GM12892 (cell line): ENCODE measurements around the gene SLIT3.

Source experiments
- DNase-seq: peaks from one replicate; pipeline ENCODE4 v3.0.0; 2011; ENCODE audit not compliant: insufficient read length
- FAIRE-seq: peaks from 2 replicates; lab custom pipeline; 2011; peaks lifted over from hg19 to GRCh38; lab: Jason Lieb, UNC
- POLR2A ChIP-seq: IDR thresholded peaks from 2 replicates; pipeline ENCODE4 v1.6.1; 2011; ENCODE audit warnings: low read depth, low read length, control low read depth
- POLR2AphosphoS5 ChIP-seq: IDR thresholded peaks from 2 replicates; pipeline ENCODE4 v1.6.1; 2011; ENCODE audit warnings: low read depth, low read length, control low read depth
- TAF1 ChIP-seq: IDR thresholded peaks from 2 replicates; pipeline ENCODE4 v1.6.1; 2011; ENCODE audit warnings: low read depth, mild to moderate bottlenecking, control low read depth, low read length, borderline replicate concordance

SLIT3 gene

GRCh38 chr5:169004551-169004950, 296.4 kb downstream of the SLIT3 start:
- DNase-seq (no peak), FAIRE-seq (no peak)
- TF ChIP-seq TAF1 (no peak), POLR2A (no peak), POLR2AphosphoS5 (no peak)

DNA sequence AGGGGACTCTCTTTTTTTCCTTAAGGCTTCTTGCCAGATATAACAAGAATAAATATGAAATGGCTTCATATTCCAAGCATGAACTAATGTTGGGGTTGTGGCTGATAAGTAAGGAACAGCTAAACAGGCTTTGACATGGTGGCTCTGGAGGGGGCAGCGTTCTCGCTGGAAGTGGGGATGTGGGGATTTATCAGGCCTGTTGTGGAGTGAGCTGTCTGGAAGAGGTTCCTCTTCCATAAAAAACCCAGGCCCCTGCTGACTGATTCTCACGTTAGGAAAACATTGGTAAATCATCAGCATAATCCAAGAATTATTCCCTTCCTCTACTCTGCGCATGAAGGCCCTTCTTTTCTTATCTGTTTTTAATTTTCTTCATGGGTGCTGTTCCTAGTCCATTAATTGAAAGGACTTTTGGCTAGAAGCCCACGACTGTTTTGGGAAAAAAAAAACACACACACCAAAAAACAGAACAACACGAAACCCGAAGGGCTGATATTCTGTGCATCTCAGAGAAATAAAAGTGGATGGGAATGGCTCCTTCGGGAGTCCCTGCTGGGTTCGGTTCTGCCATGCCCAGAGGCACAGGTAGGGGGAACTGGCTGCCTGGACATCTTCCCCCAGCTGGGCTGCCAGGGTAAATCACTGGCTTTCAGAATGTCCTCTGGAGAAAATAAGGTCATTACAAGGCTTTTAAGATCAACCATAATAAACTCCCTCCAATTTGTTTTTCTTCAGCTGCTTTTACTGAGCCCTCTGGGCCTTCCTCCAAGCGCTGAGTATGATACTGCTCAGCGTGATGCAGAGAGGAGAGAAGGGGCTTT, 297.0 kb downstream of the SLIT3 start:
- TF ChIP-seq TAF1 (no peak), POLR2A (no peak), POLR2AphosphoS5 (no peak)
- FAIRE-seq (no peak), DNase-seq (no peak)

DNA sequence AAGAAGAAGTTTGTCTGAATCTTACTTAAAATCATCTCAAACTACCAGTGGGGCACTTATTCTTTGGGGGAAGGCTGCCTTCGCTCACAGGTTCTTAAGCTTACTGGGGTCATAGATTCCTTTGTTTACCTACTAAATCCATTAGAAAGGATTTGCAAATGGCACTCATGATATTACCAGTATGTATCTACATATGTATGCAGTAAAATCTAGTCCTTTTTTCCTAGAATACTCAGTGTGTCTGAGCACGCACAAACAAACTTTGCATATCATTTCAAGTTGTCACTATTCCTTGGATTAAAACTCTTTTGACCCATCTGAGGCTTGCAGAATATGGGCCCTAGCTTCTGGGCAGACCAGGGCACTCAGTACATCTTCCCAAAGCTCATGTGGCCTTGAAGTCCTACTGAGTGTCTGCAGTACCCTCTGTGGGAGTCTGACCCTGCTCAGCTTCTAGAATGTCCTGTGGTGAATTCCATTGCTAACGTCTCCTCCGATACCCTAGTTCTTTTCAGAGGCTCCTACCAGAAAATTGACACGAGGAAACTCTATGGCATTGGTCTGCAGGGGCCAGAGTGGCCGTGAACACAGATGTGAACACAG, 297.9 kb downstream of the SLIT3 start:
- no peak for TF ChIP-seq POLR2AphosphoS5
- no peak for TF ChIP-seq TAF1
- no peak for FAIRE-seq
- DNase-seq, result no peak

GRCh38 chr5:169001394-169001793, 299.5 kb downstream of the SLIT3 start:
- no peak for FAIRE-seq
- no peak for DNase-seq
- no peak for TF ChIP-seq POLR2AphosphoS5
- TF ChIP-seq TAF1, result no peak
- no peak for TF ChIP-seq POLR2A

- DNase-seq (no peak), FAIRE-seq (no peak)
- TF ChIP-seq TAF1 (no peak), POLR2A (no peak), POLR2AphosphoS5 (no peak)
Observed at GRCh38 chr5:168995024-168995423, 305.9 kb downstream of the SLIT3 start.

DNA sequence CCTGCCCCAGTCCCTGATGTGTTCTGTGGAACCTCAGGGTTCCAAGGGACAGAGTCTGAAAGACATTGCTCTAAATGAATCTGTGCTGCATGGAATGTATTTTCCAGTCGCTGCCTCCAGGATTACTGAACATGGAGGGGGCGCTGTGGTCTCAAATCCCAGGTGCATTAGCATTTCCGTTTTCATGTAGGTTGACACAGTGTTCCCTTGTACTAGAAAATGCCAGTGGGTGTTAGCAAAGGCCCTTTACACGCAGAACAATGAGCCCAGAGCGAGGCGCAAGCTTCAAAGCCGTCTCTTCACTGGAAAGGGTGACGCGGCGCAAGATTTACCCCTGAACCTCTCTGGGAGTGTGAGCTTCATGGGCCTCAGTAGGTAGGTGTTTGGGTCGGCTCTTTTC, 308.3 kb downstream of the SLIT3 start:
- no peak for FAIRE-seq
- TF ChIP-seq TAF1 (no peak), POLR2AphosphoS5 (no peak), POLR2A (no peak)
- no peak for DNase-seq

GRCh38 chr5:168992016-168992415, 308.9 kb downstream of the SLIT3 start:
- DNase-seq (no peak), FAIRE-seq (no peak)
- no peak for TF ChIP-seq POLR2AphosphoS5
- no peak for TF ChIP-seq TAF1
- no peak for TF ChIP-seq POLR2A

DNA sequence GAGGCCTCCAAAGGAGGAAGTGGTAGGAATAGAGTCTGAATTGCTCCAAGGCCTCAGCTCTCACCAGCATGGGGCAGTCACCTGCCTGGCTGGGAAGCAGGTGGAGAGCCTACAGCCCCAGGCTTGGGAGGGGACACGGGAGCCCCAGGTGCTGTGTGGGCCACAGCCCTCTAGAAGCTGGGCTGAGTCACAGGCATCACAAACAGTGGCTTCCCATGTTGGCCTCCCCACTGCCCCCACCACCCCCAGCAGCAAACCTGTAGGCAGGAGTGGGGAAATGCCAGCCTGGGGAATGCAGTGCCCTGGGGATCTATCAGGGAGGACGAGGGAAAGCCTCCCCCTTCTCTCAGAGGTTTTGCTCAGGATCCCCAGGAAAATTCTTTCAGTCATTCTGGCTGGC, 309.6 kb downstream of the SLIT3 start:
- FAIRE-seq, result no peak
- TF ChIP-seq POLR2A (no peak), POLR2AphosphoS5 (no peak), TAF1 (no peak)
- DNase-seq, result no peak

GRCh38 chr5:168990679-168991078, 310.3 kb downstream of the SLIT3 start:
- DNase-seq (no peak), FAIRE-seq (no peak)
- TF ChIP-seq POLR2AphosphoS5 (no peak), POLR2A (no peak), TAF1 (no peak)

DNA sequence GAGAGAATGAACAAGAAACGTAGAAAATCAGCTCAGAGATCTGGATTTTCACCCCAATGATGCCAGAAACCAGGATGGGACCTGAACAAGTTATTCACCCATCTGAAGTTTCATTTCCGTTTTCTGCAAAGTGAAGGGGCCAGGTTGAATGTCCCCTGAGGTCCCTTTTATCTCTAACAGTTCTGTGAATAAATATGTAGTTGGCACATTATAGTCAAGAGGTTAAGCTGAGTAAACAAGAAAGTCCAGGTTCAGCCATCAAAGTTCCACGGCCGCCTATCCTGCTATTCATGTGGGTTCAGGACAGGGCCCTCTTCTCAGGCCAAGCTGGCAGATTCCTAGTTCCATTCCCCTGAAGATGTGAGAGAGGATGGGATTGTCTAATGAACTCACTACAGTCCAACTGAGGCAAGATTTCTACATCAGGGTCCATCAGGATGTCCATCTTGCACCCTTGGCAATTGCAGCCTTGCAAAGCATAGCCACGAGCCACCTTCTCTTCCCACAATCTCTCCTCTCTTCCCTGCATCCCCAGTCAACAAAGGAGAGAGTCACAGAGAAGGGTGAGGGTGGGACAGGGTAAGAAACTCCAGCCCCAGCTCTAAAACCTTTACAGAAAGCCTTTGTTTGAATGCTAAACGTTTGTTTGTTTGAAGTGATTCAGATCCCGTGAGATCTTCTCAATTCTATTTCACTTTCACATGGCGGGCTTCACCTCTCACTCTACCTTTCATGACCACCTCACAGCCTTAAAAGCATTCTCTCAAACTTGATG, 311.0 kb downstream of the SLIT3 start:
- TF ChIP-seq POLR2AphosphoS5 (no peak), POLR2A (no peak), TAF1 (no peak)
- DNase-seq (no peak), FAIRE-seq (no peak)

DNA sequence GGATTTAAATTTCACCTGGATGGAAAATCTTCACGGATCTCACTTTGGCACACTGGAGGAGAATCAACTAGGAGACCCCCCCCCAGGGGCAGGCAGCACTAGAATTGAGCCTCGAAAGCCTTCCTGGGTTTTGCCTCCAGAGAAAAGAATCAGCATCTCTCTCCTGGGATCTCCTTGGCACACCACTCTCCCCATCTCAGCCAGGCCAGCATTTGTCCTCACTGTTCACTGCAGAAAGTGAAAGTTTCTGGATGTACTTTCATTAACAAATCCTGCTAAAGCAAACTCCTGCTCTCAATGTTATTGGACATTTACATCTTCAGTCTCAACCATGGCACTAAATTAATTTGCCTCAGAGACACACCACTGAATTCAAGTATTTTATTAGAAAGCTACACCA, 312.2 kb downstream of the SLIT3 start:
- no peak for TF ChIP-seq TAF1
- no peak for TF ChIP-seq POLR2A
- no peak for TF ChIP-seq POLR2AphosphoS5
- DNase-seq (no peak), FAIRE-seq (no peak)
